H9 (cell line): ENCODE results near the gene ZFYVE28. TPM values are rescaled to one million over a fixed set of nuclear protein-coding genes. Genes with fewer than 3 reads are reported as not detected.

Experiments used
- DNase-seq: peaks from one replicate; pipeline ENCODE4 v3.0.0-alpha.2; 2017
- H2AFZ ChIP-seq: one replicate; pipeline ENCODE4 v1.6.1; 2013; ENCODE audit warnings: mild to moderate bottlenecking, low read length, control low read depth, moderate library complexity
- H2AK5ac ChIP-seq: 2 replicates; pipeline ENCODE4 v1.6.1; 2013; ENCODE audit warnings: low read length, control low read depth, mixed read lengths; ENCODE audit not compliant: insufficient read length
- H2BK120ac ChIP-seq: one replicate; pipeline ENCODE4 v1.6.1; 2013; ENCODE audit warnings: low read depth, mild to moderate bottlenecking, low read length, control low read depth, inconsistent platforms; ENCODE audit not compliant: poor library complexity, severe bottlenecking
- H2BK12ac ChIP-seq: 2 replicates; pipeline ENCODE4 v1.6.1; 2013; ENCODE audit warnings: low read length, control low read depth, mixed read lengths, low read depth; ENCODE audit not compliant: insufficient read length
- H2BK15ac ChIP-seq: 2 replicates; pipeline ENCODE4 v1.6.1; 2013; ENCODE audit warnings: low read depth, low read length, control low read depth
- H2BK20ac ChIP-seq: one replicate; pipeline ENCODE4 v1.6.1; 2013; ENCODE audit warnings: low read depth, mild to moderate bottlenecking, low read length, control low read depth, inconsistent platforms; ENCODE audit not compliant: poor library complexity, severe bottlenecking
- H2BK5ac ChIP-seq: 2 replicates; pipeline ENCODE4 v1.6.1; 2013; ENCODE audit warnings: low read length, control low read depth, mixed read lengths; ENCODE audit not compliant: insufficient read length
- H3K14ac ChIP-seq: 2 replicates; pipeline ENCODE4 v1.6.1; 2013; ENCODE audit warnings: low read length, control low read depth; ENCODE audit not compliant: insufficient read depth
- H3K18ac ChIP-seq: 2 replicates; pipeline ENCODE4 v1.6.1; 2013; ENCODE audit warnings: low read depth, mild to moderate bottlenecking, mixed read lengths, low read length, control low read depth; ENCODE audit not compliant: insufficient read length
- H3K23ac ChIP-seq: 2 replicates; pipeline ENCODE4 v1.6.1; 2013; ENCODE audit warnings: low read length, control low read depth, mixed read lengths, low read depth; ENCODE audit not compliant: insufficient read length
- H3K23me2 ChIP-seq: 2 replicates; pipeline ENCODE4 v1.6.1; 2013; ENCODE audit warnings: low read depth, mild to moderate bottlenecking, mixed read lengths, low read length, control low read depth; ENCODE audit not compliant: insufficient read length, poor library complexity, severe bottlenecking
- H3K27ac ChIP-seq: 2 replicates; pipeline ENCODE4 v1.5.1; 2013; ENCODE audit warnings: low read length, control low read depth, mixed read lengths, low read depth; ENCODE audit not compliant: insufficient read length
- H3K27me3 ChIP-seq: 2 replicates; pipeline ENCODE4 v1.6.1; 2013; ENCODE audit warnings: low read length, control low read depth, inconsistent platforms; ENCODE audit not compliant: insufficient read depth
- H3K4ac ChIP-seq: 2 replicates; pipeline ENCODE4 v1.6.1; 2013; ENCODE audit warnings: low read depth, mild to moderate bottlenecking, control low read depth, inconsistent platforms, low read length, moderate library complexity
- H3K4me1 ChIP-seq: 2 replicates; pipeline ENCODE4 v1.6.1; 2013; ENCODE audit warnings: low read length, control low read depth, inconsistent platforms; ENCODE audit not compliant: insufficient read depth
- H3K4me2 ChIP-seq: 2 replicates; pipeline ENCODE4 v1.6.1; 2013; ENCODE audit warnings: low read length, control low read depth, mixed read lengths; ENCODE audit not compliant: insufficient read length, insufficient read depth
- H3K56ac ChIP-seq: 2 replicates; pipeline ENCODE4 v1.6.1; 2013; ENCODE audit warnings: low read depth, mild to moderate bottlenecking, mixed read lengths, low read length, control low read depth; ENCODE audit not compliant: insufficient read length
- H3K79me1 ChIP-seq: 2 replicates; pipeline ENCODE4 v1.6.1; 2013; ENCODE audit warnings: low read depth, mild to moderate bottlenecking, moderate library complexity, low read length, control low read depth, inconsistent platforms; ENCODE audit not compliant: insufficient read depth, poor library complexity, severe bottlenecking
- H3K79me2 ChIP-seq: 2 replicates; pipeline ENCODE4 v1.6.1; 2013; ENCODE audit warnings: low read length, control low read depth, inconsistent platforms; ENCODE audit not compliant: insufficient read depth
- H3K9ac ChIP-seq: 2 replicates; pipeline ENCODE4 v1.6.1; 2013; ENCODE audit warnings: low read length, control low read depth, mixed read lengths; ENCODE audit not compliant: insufficient read length; ENCODE audit errors: extremely low read depth
- H3K9me3 ChIP-seq: one replicate; pipeline ENCODE4 v1.6.1; 2013; ENCODE audit warnings: low read depth, low read length, inconsistent platforms; ENCODE audit not compliant: control insufficient read depth
- H3T11ph ChIP-seq: one replicate; pipeline ENCODE4 v1.6.1; 2013; ENCODE audit warnings: mild to moderate bottlenecking, low read length, control low read depth, inconsistent platforms
- H4K20me1 ChIP-seq: one replicate; pipeline ENCODE4 v1.6.1; 2013; ENCODE audit not compliant: control insufficient read depth, insufficient read length, insufficient read depth
- H4K5ac ChIP-seq: 2 replicates; pipeline ENCODE4 v1.6.1; 2013; ENCODE audit warnings: low read depth, mild to moderate bottlenecking, mixed read lengths, low read length, control low read depth; ENCODE audit not compliant: insufficient read length
- H4K8ac ChIP-seq: replicated peaks from 2 replicates; pipeline ENCODE4 v1.6.1; 2013; ENCODE audit warnings: low read length, control low read depth, mixed read lengths, low read depth; ENCODE audit not compliant: insufficient read length
- H4K91ac ChIP-seq: 2 replicates; pipeline ENCODE4 v1.6.1; 2013; ENCODE audit warnings: low read depth, mild to moderate bottlenecking, moderate library complexity, mixed read lengths, low read length, control low read depth; ENCODE audit not compliant: insufficient read length
- H3K27ac Mint-ChIP-seq, 3 experiments: 2 replicates in 2 of 3; 3 replicates in 1 of 3; pipeline ENCODE4 v1.8.0; 2020 to 2021; ENCODE audit warnings: mixed read lengths in 3 of 3, mild to moderate bottlenecking in 1 of 3, moderate library complexity in 1 of 3
- H3K27me3 Mint-ChIP-seq: 2 replicates; pipeline ENCODE4 v1.8.0; 2021; ENCODE audit warnings: low read depth, mild to moderate bottlenecking, moderate library complexity, mixed read lengths
- H3K36me3 Mint-ChIP-seq, 3 experiments: 2 replicates in 2 of 3; 3 replicates in 1 of 3; pipeline ENCODE4 v1.8.0; 2020 to 2021; ENCODE audit warnings: low read depth in 3 of 3, mixed read lengths in 3 of 3; ENCODE audit not compliant: insufficient read depth in 1 of 3
- H3K4me1 Mint-ChIP-seq, 2 experiments: 2 replicates each; pipeline ENCODE4 v1.8.0; 2020; ENCODE audit warnings: mixed read lengths in 2 of 2
- H3K4me3 Mint-ChIP-seq, 2 experiments: 2 replicates in 1 of 2; 3 replicates in 1 of 2; pipeline ENCODE4 v1.8.0; 2020 to 2021; ENCODE audit warnings: mild to moderate bottlenecking in 2 of 2, mixed read lengths in 2 of 2, moderate library complexity in 1 of 2
- H3K9me3 Mint-ChIP-seq, 2 experiments: 2 replicates in 1 of 2; 3 replicates in 1 of 2; pipeline ENCODE4 v1.8.0; 2020; ENCODE audit warnings: mild to moderate bottlenecking in 2 of 2, mixed read lengths in 2 of 2, moderate library complexity in 1 of 2
- WGBS: extraction: QIAGEN DNeasy Blood & Tissue Kit; methylation state at CpG from one replicate; pipeline ENCODE4 v1.1.7; 2013; ENCODE audit warnings: missing lambda C conversion rate, low lambda C conversion rate, mixed read lengths; ENCODE audit not compliant: insufficient read length; ENCODE audit errors: extremely low coverage; 5-methylcytosine and 5-hydroxymethylcytosine counted together
- total RNA-seq: library from RNA; stranded (reverse); gene quantifications from 2 replicates; pipeline ENCODE4 v1.2.1, GENCODE V29; 2021
- TF ChIP-seq, protein P1 (sequence below): fragments of 200-600 bp; sonication (generic); conservative IDR thresholded peaks from 3 replicates; pipeline ENCODE4 v1.8.0; 2021; ENCODE audit warnings: antibody characterized with exemption, mild to moderate bottlenecking

Gene ZFYVE28
- total RNA-seq, 1 experiment from 2014 or later = 0.98 TPM

DNA sequence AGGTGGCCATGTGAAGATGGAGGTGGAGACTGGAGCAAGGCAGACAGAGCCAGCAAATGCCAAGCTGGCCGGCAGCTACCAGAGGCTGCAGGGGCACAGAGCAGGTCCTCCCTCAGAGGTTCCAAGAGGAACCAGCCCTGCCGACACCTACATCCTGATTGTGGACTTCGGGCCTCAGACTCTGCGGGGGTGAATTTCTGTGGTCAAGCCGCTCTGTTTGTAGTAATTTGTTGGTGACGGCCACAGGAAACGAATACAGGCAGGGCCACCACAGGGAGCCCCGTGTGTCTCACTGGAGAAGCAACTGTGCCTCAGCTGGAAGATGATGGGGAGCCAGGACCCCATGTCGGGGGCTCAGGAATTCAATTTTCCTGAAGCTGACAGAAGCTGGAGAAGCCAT, 28.3 kb downstream of the ZFYVE28 start:
- H3K27me3 Mint-ChIP-seq = peaks cover 17% of the 10 kb centered on the region
- no peak overlapping the region for H4K8ac ChIP-seq
- H3K4me1 Mint-ChIP-seq = peaks cover 49 to 61% of the 10 kb centered on the region in 2 experiments

More for the DNA sequence above, 28.3 kb downstream of the ZFYVE28 start:
- H3K23me2 ChIP-seq = peaks cover 5% of the 10 kb centered on the region
- H2BK120ac ChIP-seq = no peak overlapping the region
- no peak overlapping the region for H2BK15ac ChIP-seq
- TF ChIP-seq, protein P1, sequence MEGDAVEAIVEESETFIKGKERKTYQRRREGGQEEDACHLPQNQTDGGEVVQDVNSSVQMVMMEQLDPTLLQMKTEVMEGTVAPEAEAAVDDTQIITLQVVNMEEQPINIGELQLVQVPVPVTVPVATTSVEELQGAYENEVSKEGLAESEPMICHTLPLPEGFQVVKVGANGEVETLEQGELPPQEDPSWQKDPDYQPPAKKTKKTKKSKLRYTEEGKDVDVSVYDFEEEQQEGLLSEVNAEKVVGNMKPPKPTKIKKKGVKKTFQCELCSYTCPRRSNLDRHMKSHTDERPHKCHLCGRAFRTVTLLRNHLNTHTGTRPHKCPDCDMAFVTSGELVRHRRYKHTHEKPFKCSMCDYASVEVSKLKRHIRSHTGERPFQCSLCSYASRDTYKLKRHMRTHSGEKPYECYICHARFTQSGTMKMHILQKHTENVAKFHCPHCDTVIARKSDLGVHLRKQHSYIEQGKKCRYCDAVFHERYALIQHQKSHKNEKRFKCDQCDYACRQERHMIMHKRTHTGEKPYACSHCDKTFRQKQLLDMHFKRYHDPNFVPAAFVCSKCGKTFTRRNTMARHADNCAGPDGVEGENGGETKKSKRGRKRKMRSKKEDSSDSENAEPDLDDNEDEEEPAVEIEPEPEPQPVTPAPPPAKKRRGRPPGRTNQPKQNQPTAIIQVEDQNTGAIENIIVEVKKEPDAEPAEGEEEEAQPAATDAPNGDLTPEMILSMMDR = no peak
- no peak overlapping the region for H4K91ac ChIP-seq
- H3K27ac ChIP-seq = no peak overlapping the region
- H3K4ac ChIP-seq = no peak overlapping the region
- no peaks in the 10 kb centered on the region for H3K27me3 ChIP-seq
- no peak overlapping the region for H2BK5ac ChIP-seq
- no peak overlapping the region for H3K14ac ChIP-seq
- H3K9me3 ChIP-seq = no peaks in the 10 kb centered on the region
- DNase-seq = no peak
- no peak overlapping the region for H3K56ac ChIP-seq
- H3K79me1 ChIP-seq = no peaks in the 10 kb centered on the region
- H3K23ac ChIP-seq = no peak overlapping the region
- H4K20me1 ChIP-seq = peaks cover 2% of the 10 kb centered on the region
- H2BK12ac ChIP-seq = no peak overlapping the region
- H3K4me2 ChIP-seq = no peak overlapping the region
- WGBS = no CpG with 5 or more reads among the region's 9 CpGs
- Mint-ChIP-seq H3K4me3 (no peak overlapping the region; a peak in 1 of 5 replicates), H3K36me3 (no peaks in the 10 kb centered on the region; a peak in 1 of 7 replicates), H3K9me3 (no peaks in the 10 kb centered on the region; a peak in 1 of 5 replicates), H3K27ac (no peak overlapping the region; a peak in 1 of 7 replicates)
- peaks cover 13% of the 10 kb centered on the region; the same call in 1 of the 2 replicates for H3K4me1 ChIP-seq
- no peak overlapping the region for H2AFZ ChIP-seq
- H4K5ac ChIP-seq = no peak overlapping the region
- no peak overlapping the region for H2BK20ac ChIP-seq
- H3K9ac ChIP-seq = no peak overlapping the region
- no peak overlapping the region for H2AK5ac ChIP-seq
- no peak overlapping the region for H3T11ph ChIP-seq
- no peaks in the 10 kb centered on the region for H3K79me2 ChIP-seq
- H3K18ac ChIP-seq = no peak overlapping the region
